Measurements from ENCODE around the gene DNAJB8. TPM values are rescaled to one million over a fixed set of nuclear protein-coding genes. Genes with fewer than 3 reads are reported as not detected.

Gene DNAJB8
- total RNA-seq, 2 donors from 2014 or later: not detected

GRCh38 chr3:128486205-128486628 lies 19.5 kb upstream of the DNAJB8 start:
- no peak for TF ChIP-seq CTCF (conservative IDR thresholded peaks at IDR 0.05)
- Histone ChIP-seq H3K9me3 (ENCODE audit: control insufficient read depth, low read length) (no peaks in the 10 kb centered on the region), H3K4me3 (ENCODE audit: low read length) (peak overlapping the region; percentile 23), H3K27ac (ENCODE audit: low read depth, low read length) (no peak overlapping the region), H3K9ac (ENCODE audit: extremely low read depth, low read length, poor library complexity, severe bottlenecking) (no peak overlapping the region), H3K4me1 (ENCODE audit: control insufficient read depth, insufficient read depth, low read length) (peaks cover 13% of the 10 kb centered on the region), H3K36me3 (ENCODE audit: control insufficient read depth, insufficient read depth, low read length) (no peaks in the 10 kb centered on the region), H3K27me3 (ENCODE audit: control insufficient read depth, insufficient read depth, low read length, poor library complexity, severe bottlenecking) (peaks cover 100% of the 10 kb centered on the region)
- no peak for DNase-seq
- no peaks in the 10 kb centered on the region for H3K9me3 Mint-ChIP-seq
- WGBS, 2 experiments (ENCODE audit: insufficient coverage in 1 of 2, insufficient read length in 1 of 2): 0 to 9% methylated on average over 3 to 14 of the region's 14 CpGs
- H3K27me3 Mint-ChIP-seq (ENCODE audit: insufficient read depth): peaks cover 95% of the 10 kb centered on the region
- H3K36me3 Mint-ChIP-seq (ENCODE audit: low read depth): no peaks in the 10 kb centered on the region
- H3K4me3 Mint-ChIP-seq: peak overlapping the region; percentile 51
- H3K27ac Mint-ChIP-seq: no peak overlapping the region
- peaks cover 37% of the 10 kb centered on the region for H3K4me1 Mint-ChIP-seq

- H3K27ac Mint-ChIP-seq: no peak overlapping the region
- H3K4me3 Mint-ChIP-seq: peak overlapping the region; percentile 51
- no peak overlapping the region for H3K27ac ChIP-seq (ENCODE audit: low read depth, low read length)
- H3K36me3 ChIP-seq (ENCODE audit: control insufficient read depth, insufficient read depth, low read length): no peaks in the 10 kb centered on the region
- H3K4me1 ChIP-seq (ENCODE audit: control insufficient read depth, insufficient read depth, low read length): peaks cover 13% of the 10 kb centered on the region
- TF ChIP-seq CTCF (conservative IDR thresholded peaks at IDR 0.05): no peak
- H3K27me3 Mint-ChIP-seq (ENCODE audit: insufficient read depth): peaks cover 95% of the 10 kb centered on the region
- H3K4me3 ChIP-seq (ENCODE audit: low read length): no peak overlapping the region
- H3K4me1 Mint-ChIP-seq: peaks cover 35% of the 10 kb centered on the region
- H3K9me3 Mint-ChIP-seq: no peaks in the 10 kb centered on the region
- H3K36me3 Mint-ChIP-seq (ENCODE audit: low read depth): no peaks in the 10 kb centered on the region
- no peak for DNase-seq
- peaks cover 100% of the 10 kb centered on the region for H3K27me3 ChIP-seq (ENCODE audit: control insufficient read depth, insufficient read depth, low read length, poor library complexity, severe bottlenecking)
- no peak overlapping the region for H3K9ac ChIP-seq (ENCODE audit: extremely low read depth, low read length, poor library complexity, severe bottlenecking)
- WGBS, 2 experiments (ENCODE audit: insufficient coverage in 1 of 2, insufficient read length in 1 of 2): 14 to 48% methylated on average over 3 to 29 of the region's 29 CpGs
- H3K9me3 ChIP-seq (ENCODE audit: control insufficient read depth, low read length): no peaks in the 10 kb centered on the region
Observed at GRCh38 chr3:128485282-128486204, 18.9 kb upstream of the DNAJB8 start.

GRCh38 chr3:128484404-128485281 lies 18.0 kb upstream of the DNAJB8 start:
- no peak overlapping the region for H3K27ac Mint-ChIP-seq
- Histone ChIP-seq H3K27ac (ENCODE audit: low read depth, low read length) (no peak overlapping the region), H3K4me3 (ENCODE audit: low read length) (no peak overlapping the region), H3K36me3 (ENCODE audit: control insufficient read depth, insufficient read depth, low read length) (no peaks in the 10 kb centered on the region), H3K4me1 (ENCODE audit: control insufficient read depth, insufficient read depth, low read length) (peaks cover 13% of the 10 kb centered on the region), H3K9ac (ENCODE audit: extremely low read depth, low read length, poor library complexity, severe bottlenecking) (no peak overlapping the region), H3K27me3 (ENCODE audit: control insufficient read depth, insufficient read depth, low read length, poor library complexity, severe bottlenecking) (peaks cover 100% of the 10 kb centered on the region), H3K9me3 (ENCODE audit: control insufficient read depth, low read length) (no peaks in the 10 kb centered on the region)
- peaks cover 95% of the 10 kb centered on the region for H3K27me3 Mint-ChIP-seq (ENCODE audit: insufficient read depth)
- H3K36me3 Mint-ChIP-seq (ENCODE audit: low read depth): no peaks in the 10 kb centered on the region
- 7 to 12% methylated on average over 11 to 15 of the region's 16 CpGs for WGBS, 2 experiments (ENCODE audit: insufficient coverage in 1 of 2, insufficient read length in 1 of 2)
- peak; percentile 68 for DNase-seq
- H3K4me1 Mint-ChIP-seq: peaks cover 35% of the 10 kb centered on the region
- H3K9me3 Mint-ChIP-seq: no peaks in the 10 kb centered on the region
- TF ChIP-seq CTCF (conservative IDR thresholded peaks at IDR 0.05): no peak
- H3K4me3 Mint-ChIP-seq: no peak overlapping the region
